Measurements from ENCODE around the gene MED27. TPM values are rescaled to one million over a fixed set of nuclear protein-coding genes. Genes with fewer than 3 reads are reported as not detected.
A peak's percentile ranks its signal among the peaks of the same experiment; 100 is the strongest.

The MED27 gene
- total and polyA plus RNA-seq, 2 donors (not counting 1 experiment from before 2014, with no cell fraction given) = 13.4 to 44.7 TPM

DNA sequence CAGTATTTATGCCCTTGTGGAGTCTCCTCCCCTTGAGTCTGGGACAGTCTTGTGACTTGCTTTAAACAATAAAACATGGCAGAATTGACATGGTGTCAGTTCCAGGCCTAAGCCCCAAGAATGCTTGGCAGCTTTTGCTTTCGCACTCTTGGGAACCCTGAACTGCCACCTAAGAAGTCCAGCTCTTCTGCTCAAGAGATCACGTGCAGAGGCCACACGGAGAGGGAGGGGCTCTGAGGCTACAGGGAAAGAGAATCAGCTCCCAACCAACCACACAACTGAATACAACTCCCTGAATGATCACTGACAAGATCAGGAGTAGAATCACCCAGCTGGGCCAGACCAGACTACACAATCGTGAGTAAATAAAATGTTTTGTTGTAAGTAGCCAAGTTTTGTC, 97.6 kb downstream of the MED27 start:
- TF ChIP-seq, protein P1, sequence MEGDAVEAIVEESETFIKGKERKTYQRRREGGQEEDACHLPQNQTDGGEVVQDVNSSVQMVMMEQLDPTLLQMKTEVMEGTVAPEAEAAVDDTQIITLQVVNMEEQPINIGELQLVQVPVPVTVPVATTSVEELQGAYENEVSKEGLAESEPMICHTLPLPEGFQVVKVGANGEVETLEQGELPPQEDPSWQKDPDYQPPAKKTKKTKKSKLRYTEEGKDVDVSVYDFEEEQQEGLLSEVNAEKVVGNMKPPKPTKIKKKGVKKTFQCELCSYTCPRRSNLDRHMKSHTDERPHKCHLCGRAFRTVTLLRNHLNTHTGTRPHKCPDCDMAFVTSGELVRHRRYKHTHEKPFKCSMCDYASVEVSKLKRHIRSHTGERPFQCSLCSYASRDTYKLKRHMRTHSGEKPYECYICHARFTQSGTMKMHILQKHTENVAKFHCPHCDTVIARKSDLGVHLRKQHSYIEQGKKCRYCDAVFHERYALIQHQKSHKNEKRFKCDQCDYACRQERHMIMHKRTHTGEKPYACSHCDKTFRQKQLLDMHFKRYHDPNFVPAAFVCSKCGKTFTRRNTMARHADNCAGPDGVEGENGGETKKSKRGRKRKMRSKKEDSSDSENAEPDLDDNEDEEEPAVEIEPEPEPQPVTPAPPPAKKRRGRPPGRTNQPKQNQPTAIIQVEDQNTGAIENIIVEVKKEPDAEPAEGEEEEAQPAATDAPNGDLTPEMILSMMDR (conservative IDR thresholded peaks at IDR 0.05 in 1 of 2, IDR thresholded peaks at IDR 0.05 in 1 of 2; ENCODE audit: low read depth in 1 of 2, low read length in 2 of 2) = no peak
- TF ChIP-seq EZH2 (IDR thresholded peaks at IDR 0.05; ENCODE audit: low read length, missing control alignments) = no peak
- Histone ChIP-seq H3K9me3 (ENCODE audit: control insufficient read depth, insufficient read depth, low read depth, low read length) (no peaks in the 10 kb centered on the region), H2AFZ (ENCODE audit: low read length) (no peak overlapping the region), H3K36me3 (ENCODE audit: control insufficient read depth, insufficient read depth, low read length) (no peaks in the 10 kb centered on the region), H3K9ac (ENCODE audit: insufficient read depth, low read length) (no peak overlapping the region), H4K20me1 (ENCODE audit: control insufficient read depth, extremely low read depth, insufficient read depth, low read length) (no peaks in the 10 kb centered on the region), H3K27ac (ENCODE audit: insufficient read depth, low read length) (no peak overlapping the region), H3K79me2 (ENCODE audit: control insufficient read depth, insufficient read depth, low read length) (no peaks in the 10 kb centered on the region), H3K4me2 (ENCODE audit: extremely low read depth, insufficient read depth, low read length) (no peak overlapping the region), H3K4me1 (ENCODE audit: control insufficient read depth, extremely low read depth, insufficient read depth, low read length) (peaks cover 6% of the 10 kb centered on the region), H3K4me3 (replicated peaks in 1 of 4; ENCODE audit: control extremely low read depth in 1 of 4, insufficient read depth in 1 of 4, low read depth in 3 of 4, low read length in 4 of 4) (no peak overlapping the region), H3K27me3 (ENCODE audit: control insufficient read depth, insufficient read depth, low read length) (no peaks in the 10 kb centered on the region)
- DNase-seq (ENCODE audit: low read depth in 2 of 2) = no peak

- H3K4me2 ChIP-seq (ENCODE audit: extremely low read depth, insufficient read depth, low read length) = peak overlapping the region; percentile 69
Observed at GRCh38 chr9:131981116-131981776, 98.4 kb downstream of the MED27 start.

DNA sequence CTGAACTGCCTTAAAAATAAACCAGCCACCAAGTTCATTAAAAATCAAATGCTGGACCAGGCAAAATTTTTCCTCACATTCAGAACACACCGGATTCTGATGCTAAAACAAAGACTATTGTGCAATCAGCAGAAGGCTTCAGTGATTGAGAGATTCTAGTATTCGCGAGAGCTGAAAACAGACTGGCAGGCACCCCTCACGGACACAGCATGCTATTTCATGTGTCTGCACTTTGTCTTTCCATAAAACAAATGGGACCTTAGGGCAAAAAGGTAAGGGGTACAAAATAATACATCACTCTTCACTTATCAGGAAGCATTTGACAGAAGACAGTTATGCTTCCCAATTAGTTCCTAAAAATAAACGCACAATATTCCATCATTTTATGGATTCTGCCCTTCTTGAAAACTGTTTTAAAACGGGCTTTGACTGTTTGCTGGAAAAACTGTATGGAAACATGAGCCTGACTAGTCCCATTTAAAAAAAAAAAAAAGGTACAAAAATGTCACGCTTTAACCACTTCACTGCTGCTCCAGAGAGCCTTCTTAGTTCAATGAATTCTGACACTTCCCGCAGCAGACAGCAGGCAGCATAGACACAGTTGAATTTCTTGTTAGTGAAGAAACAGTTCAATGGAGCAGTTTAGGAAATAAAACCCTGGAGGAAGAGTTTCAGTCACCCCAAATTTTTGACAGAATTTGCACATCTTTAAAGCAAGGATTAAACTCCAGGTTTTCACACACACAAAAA, 99.2 kb downstream of the MED27 start:
- no peak overlapping the region for H3K4me2 ChIP-seq (ENCODE audit: extremely low read depth, insufficient read depth, low read length)

More at GRCh38 chr9:131981116-131981776, 98.4 kb downstream of the MED27 start:
- H3K79me2 ChIP-seq (ENCODE audit: control insufficient read depth, insufficient read depth, low read length) = no peaks in the 10 kb centered on the region
- DNase-seq (ENCODE audit: low read depth in 2 of 2) = no peak
- no peaks in the 10 kb centered on the region for H4K20me1 ChIP-seq (ENCODE audit: control insufficient read depth, extremely low read depth, insufficient read depth, low read length)
- H3K27ac ChIP-seq (ENCODE audit: insufficient read depth, low read length) = no peak overlapping the region
- no peaks in the 10 kb centered on the region for H3K27me3 ChIP-seq (ENCODE audit: control insufficient read depth, insufficient read depth, low read length)
- peaks cover 4% of the 10 kb centered on the region for H3K4me1 ChIP-seq (ENCODE audit: control insufficient read depth, extremely low read depth, insufficient read depth, low read length)
- H2AFZ ChIP-seq (ENCODE audit: low read length) = no peak overlapping the region
- no peaks in the 10 kb centered on the region for H3K9me3 ChIP-seq (ENCODE audit: control insufficient read depth, insufficient read depth, low read depth, low read length)
- H3K9ac ChIP-seq (ENCODE audit: insufficient read depth, low read length) = no peak overlapping the region
- no peak overlapping the region for H3K4me3 ChIP-seq (replicated peaks in 1 of 4; ENCODE audit: control extremely low read depth in 1 of 4, insufficient read depth in 1 of 4, low read depth in 3 of 4, low read length in 4 of 4)
- TF ChIP-seq, protein P1 (conservative IDR thresholded peaks at IDR 0.05 in 1 of 2, IDR thresholded peaks at IDR 0.05 in 1 of 2; ENCODE audit: low read depth in 1 of 2, low read length in 2 of 2) = no peak
- TF ChIP-seq EZH2 (IDR thresholded peaks at IDR 0.05; ENCODE audit: low read length, missing control alignments) = no peak
- no peaks in the 10 kb centered on the region for H3K36me3 ChIP-seq (ENCODE audit: control insufficient read depth, insufficient read depth, low read length)

More for the DNA sequence above, 99.2 kb downstream of the MED27 start:
- no peak overlapping the region for H2AFZ ChIP-seq (ENCODE audit: low read length)
- no peaks in the 10 kb centered on the region for H4K20me1 ChIP-seq (ENCODE audit: control insufficient read depth, extremely low read depth, insufficient read depth, low read length)
- no peak for DNase-seq (ENCODE audit: low read depth in 2 of 2)
- H3K27ac ChIP-seq (ENCODE audit: insufficient read depth, low read length) = no peak overlapping the region
- peaks cover 4% of the 10 kb centered on the region for H3K4me1 ChIP-seq (ENCODE audit: control insufficient read depth, extremely low read depth, insufficient read depth, low read length)
- H3K4me3 ChIP-seq (replicated peaks in 1 of 4; ENCODE audit: control extremely low read depth in 1 of 4, insufficient read depth in 1 of 4, low read depth in 3 of 4, low read length in 4 of 4) = no peak overlapping the region
- H3K36me3 ChIP-seq (ENCODE audit: control insufficient read depth, insufficient read depth, low read length) = no peaks in the 10 kb centered on the region
- no peak overlapping the region for H3K9ac ChIP-seq (ENCODE audit: insufficient read depth, low read length)
- no peak for TF ChIP-seq EZH2 (IDR thresholded peaks at IDR 0.05; ENCODE audit: low read length, missing control alignments)
- TF ChIP-seq, protein P1 (conservative IDR thresholded peaks at IDR 0.05 in 1 of 2, IDR thresholded peaks at IDR 0.05 in 1 of 2; ENCODE audit: low read depth in 1 of 2, low read length in 2 of 2) = no peak
- H3K79me2 ChIP-seq (ENCODE audit: control insufficient read depth, insufficient read depth, low read length) = no peaks in the 10 kb centered on the region
- no peaks in the 10 kb centered on the region for H3K9me3 ChIP-seq (ENCODE audit: control insufficient read depth, insufficient read depth, low read depth, low read length)
- H3K27me3 ChIP-seq (ENCODE audit: control insufficient read depth, insufficient read depth, low read length) = no peaks in the 10 kb centered on the region
